Liver (tissue), 9 donors: ENCODE data around the gene CABYR. TPM values are rescaled to one million over a fixed set of nuclear protein-coding genes. Genes with fewer than 3 reads are reported as not detected.

Source experiments
- DNase-seq: peaks from one replicate; pipeline ENCODE4 v3.0.0-alpha.2; 2017; ENCODE audit warnings: low spot score
- H3K27ac ChIP-seq, 2 donors: one replicate each; pipeline ENCODE4 v1.7.0; 2013; ENCODE audit warnings: inconsistent platforms in 2 of 2, low read length in 2 of 2, control low read depth in 1 of 2, low read depth in 1 of 2, mild to moderate bottlenecking in 1 of 2
- H3K27me3 ChIP-seq, 4 donors: one replicate each; pipeline versions ENCODE4 v1.6.1 to v1.7.0; 2013; ENCODE audit warnings: low read length in 3 of 4, inconsistent platforms in 1 of 4, mild to moderate bottlenecking in 1 of 4, moderate library complexity in 1 of 4; ENCODE audit not compliant: control insufficient read depth in 4 of 4, insufficient read depth in 4 of 4
- H3K36me3 ChIP-seq, 4 donors: one replicate each; pipeline versions ENCODE4 v1.6.1 to v1.7.0; 2013; ENCODE audit warnings: low read length in 3 of 4, mild to moderate bottlenecking in 3 of 4, low read depth in 1 of 4, moderate library complexity in 1 of 4; ENCODE audit not compliant: control insufficient read depth in 4 of 4, insufficient read depth in 3 of 4
- H3K4me1 ChIP-seq, 4 donors: one replicate each; pipeline versions ENCODE4 v1.6.1 to v1.7.0; 2013; ENCODE audit warnings: low read length in 3 of 4, mild to moderate bottlenecking in 3 of 4, moderate library complexity in 1 of 4; ENCODE audit not compliant: control insufficient read depth in 4 of 4, insufficient read depth in 4 of 4
- H3K4me3 ChIP-seq, 3 donors: one replicate each; pipeline versions ENCODE4 v1.6.1 to v1.7.0; 2013; ENCODE audit warnings: low read length in 3 of 3, control low read depth in 1 of 3, low read depth in 1 of 3, mild to moderate bottlenecking in 1 of 3
- H3K9ac ChIP-seq, 2 donors: one replicate each; pipeline ENCODE4 v1.7.0; 2013; ENCODE audit warnings: low read length in 2 of 2, mild to moderate bottlenecking in 2 of 2, moderate library complexity in 2 of 2, control low read depth in 1 of 2, low read depth in 1 of 2
- H3K9me3 ChIP-seq, 4 donors: one replicate each; pipeline versions ENCODE4 v1.6.1 to v1.7.0; 2013; ENCODE audit warnings: low read length in 3 of 4; ENCODE audit not compliant: control insufficient read depth in 4 of 4
- EGR1 ChIP-seq, 2 donors: IDR thresholded peaks; 2 replicates each; pipeline ENCODE4 v1.6.1; 2016 to 2018; ENCODE audit warnings: antibody characterized with exemption in 2 of 2, low read depth in 2 of 2
- FOXA1 ChIP-seq: IDR thresholded peaks from 2 replicates; pipeline ENCODE4 v1.6.1; 2016; ENCODE audit warnings: antibody characterized with exemption
- FOXA2 ChIP-seq: IDR thresholded peaks from 2 replicates; pipeline ENCODE4 v1.6.1; 2016; ENCODE audit warnings: antibody characterized with exemption
- GABPA ChIP-seq, 2 donors: IDR thresholded peaks in 1 of 2; conservative IDR thresholded peaks in 1 of 2; 2 replicates each; pipeline ENCODE4 v1.6.1; 2016; ENCODE audit warnings: antibody characterized with exemption in 2 of 2, mild to moderate bottlenecking in 1 of 2, moderate library complexity in 1 of 2
- HNF4A ChIP-seq, 2 donors: conservative IDR thresholded peaks; 2 replicates each; pipeline ENCODE4 v1.6.1; 2016; ENCODE audit warnings: antibody characterized with exemption in 2 of 2, mild to moderate bottlenecking in 2 of 2
- HNF4G ChIP-seq: IDR thresholded peaks from 2 replicates; pipeline ENCODE4 v1.6.1; 2016; ENCODE audit warnings: antibody characterized with exemption
- NR2F2 ChIP-seq: IDR thresholded peaks from 2 replicates; pipeline ENCODE4 v1.6.1; 2016; ENCODE audit warnings: antibody characterized with exemption
- RXRA ChIP-seq, 2 donors: IDR thresholded peaks; 2 replicates each; pipeline ENCODE4 v1.6.1; 2017 to 2018; ENCODE audit warnings: antibody characterized with exemption in 2 of 2, mild to moderate bottlenecking in 1 of 2
- SP1 ChIP-seq: IDR thresholded peaks from 2 replicates; pipeline ENCODE4 v1.6.1; 2018; ENCODE audit warnings: antibody characterized with exemption, mild to moderate bottlenecking
- TAF1 ChIP-seq: conservative IDR thresholded peaks from 2 replicates; pipeline ENCODE4 v1.6.1; 2016; ENCODE audit warnings: antibody characterized with exemption, mild to moderate bottlenecking
- YY1 ChIP-seq: IDR thresholded peaks from 2 replicates; pipeline ENCODE4 v1.6.1; 2016; ENCODE audit warnings: antibody characterized with exemption, mild to moderate bottlenecking
- WGBS: extraction: QIAGEN DNeasy Blood & Tissue Kit; methylation state at CpG from one replicate; pipeline ENCODE4 v1.1.7; 2013; 5-methylcytosine and 5-hydroxymethylcytosine counted together
- polyA plus RNA-seq, 2 donors: library from polyadenylated mRNA; stranded (reverse) in 1 of 2; unstranded in 1 of 2; fragments of 200-250 nt in 1 of 2; fragments of >200 nt in 1 of 2; fragmentation: Nextera tagmentation in 1 of 2; extraction: Ambion mirVana in 1 of 2; gene quantifications; one replicate each; pipeline versions ENCODE4 v1.2.1 to v1.2.3, GENCODE V29; 2013 to 2015
- total RNA-seq, 2 donors: library from RNA; depleted of rRNA; stranded (reverse); fragments of >200 nt; gene quantifications; one replicate each; pipeline ENCODE4 v1.2.3, GENCODE V29; 2014
- TF ChIP-seq, protein P1 (sequence below): IDR thresholded peaks from 2 replicates; pipeline ENCODE4 v1.6.1; 2016; ENCODE audit warnings: antibody characterized with exemption, mild to moderate bottlenecking
- TF ChIP-seq, protein P2 (sequence below): IDR thresholded peaks from 2 replicates; pipeline ENCODE4 v1.6.1; 2016; ENCODE audit warnings: antibody characterized with exemption
- TF ChIP-seq, protein P3 (sequence below): IDR thresholded peaks from 2 replicates; pipeline ENCODE4 v1.6.1; 2016; ENCODE audit warnings: antibody characterized with exemption
- donor health status: healthy.
- donor health status: healthy.
- donor health status: healthy.
- donor health status: healthy.
- donor health status: healthy.

Gene CABYR
- total and polyA plus RNA-seq, 4 donors, result 0.19 to 0.67 (median 0.32) TPM

DNA sequence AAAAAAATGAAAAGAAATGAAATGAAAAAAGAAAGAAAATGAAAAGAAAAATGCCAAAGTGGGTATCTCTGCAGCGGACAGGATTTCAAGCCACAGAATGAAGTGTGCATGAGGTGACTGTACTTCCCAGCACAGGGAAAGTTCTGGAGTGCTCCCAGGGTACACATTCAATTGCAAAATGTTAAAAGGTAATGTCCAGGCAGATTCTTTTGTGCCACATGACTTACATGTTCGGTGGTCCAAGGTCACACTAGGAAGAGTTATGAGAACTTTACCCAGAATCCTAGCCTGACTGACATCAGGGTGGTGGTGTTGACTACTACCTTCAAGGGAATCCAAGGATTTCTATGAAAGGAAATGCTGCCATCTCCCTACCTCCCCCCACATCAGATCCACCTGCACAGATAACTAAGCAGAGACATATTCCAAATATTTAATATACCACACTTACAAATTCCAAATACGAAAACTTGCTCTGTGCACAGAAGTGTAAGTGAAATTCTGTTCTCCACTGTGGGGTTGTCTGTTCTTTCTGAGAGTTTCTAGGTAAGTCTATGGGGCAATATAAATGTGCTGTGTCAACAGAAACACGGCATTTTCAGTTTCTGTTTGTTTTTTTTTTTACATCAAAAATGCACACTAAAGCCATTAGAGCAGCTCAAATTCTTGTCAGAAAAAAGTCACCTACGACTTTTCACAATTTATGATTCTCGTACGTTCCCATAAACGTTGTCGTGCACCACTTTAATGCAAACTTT is 56.6 kb downstream of the CABYR start (continued):
- TF ChIP-seq YY1 (peak; percentile 67), FOXA1 (peak; percentile 84), FOXA2 (peak; percentile 89), HNF4G (peak; percentile 51)
- TF ChIP-seq, protein P1, sequence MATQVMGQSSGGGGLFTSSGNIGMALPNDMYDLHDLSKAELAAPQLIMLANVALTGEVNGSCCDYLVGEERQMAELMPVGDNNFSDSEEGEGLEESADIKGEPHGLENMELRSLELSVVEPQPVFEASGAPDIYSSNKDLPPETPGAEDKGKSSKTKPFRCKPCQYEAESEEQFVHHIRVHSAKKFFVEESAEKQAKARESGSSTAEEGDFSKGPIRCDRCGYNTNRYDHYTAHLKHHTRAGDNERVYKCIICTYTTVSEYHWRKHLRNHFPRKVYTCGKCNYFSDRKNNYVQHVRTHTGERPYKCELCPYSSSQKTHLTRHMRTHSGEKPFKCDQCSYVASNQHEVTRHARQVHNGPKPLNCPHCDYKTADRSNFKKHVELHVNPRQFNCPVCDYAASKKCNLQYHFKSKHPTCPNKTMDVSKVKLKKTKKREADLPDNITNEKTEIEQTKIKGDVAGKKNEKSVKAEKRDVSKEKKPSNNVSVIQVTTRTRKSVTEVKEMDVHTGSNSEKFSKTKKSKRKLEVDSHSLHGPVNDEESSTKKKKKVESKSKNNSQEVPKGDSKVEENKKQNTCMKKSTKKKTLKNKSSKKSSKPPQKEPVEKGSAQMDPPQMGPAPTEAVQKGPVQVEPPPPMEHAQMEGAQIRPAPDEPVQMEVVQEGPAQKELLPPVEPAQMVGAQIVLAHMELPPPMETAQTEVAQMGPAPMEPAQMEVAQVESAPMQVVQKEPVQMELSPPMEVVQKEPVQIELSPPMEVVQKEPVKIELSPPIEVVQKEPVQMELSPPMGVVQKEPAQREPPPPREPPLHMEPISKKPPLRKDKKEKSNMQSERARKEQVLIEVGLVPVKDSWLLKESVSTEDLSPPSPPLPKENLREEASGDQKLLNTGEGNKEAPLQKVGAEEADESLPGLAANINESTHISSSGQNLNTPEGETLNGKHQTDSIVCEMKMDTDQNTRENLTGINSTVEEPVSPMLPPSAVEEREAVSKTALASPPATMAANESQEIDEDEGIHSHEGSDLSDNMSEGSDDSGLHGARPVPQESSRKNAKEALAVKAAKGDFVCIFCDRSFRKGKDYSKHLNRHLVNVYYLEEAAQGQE, result peak; percentile 76

DNA sequence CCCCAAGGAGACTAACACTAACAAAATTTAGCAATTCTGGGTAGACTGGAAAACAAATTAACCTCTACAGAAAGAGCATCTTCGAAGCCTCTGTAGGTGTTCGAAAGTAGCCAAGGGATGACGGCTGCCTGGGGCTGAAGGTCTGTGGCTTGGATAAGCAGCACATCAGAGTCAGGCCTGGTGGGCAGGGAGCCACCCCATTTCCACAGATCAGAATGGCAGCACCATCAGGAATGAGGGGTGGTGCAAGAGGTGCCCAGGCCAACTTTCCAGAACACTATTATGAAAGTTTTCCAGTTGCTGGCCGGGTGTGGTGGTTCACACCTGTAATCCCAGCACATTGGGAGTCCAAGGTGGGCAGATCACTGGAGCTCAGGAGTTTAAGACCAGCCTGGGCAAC is 57.9 kb downstream of the CABYR start:
- no peak overlapping the region for H3K9ac ChIP-seq
- no peak overlapping the region for H3K4me3 ChIP-seq
- no peaks in the 10 kb centered on the region for H3K9me3 ChIP-seq
- DNase-seq, result no peak
- no peaks in the 10 kb centered on the region for H3K36me3 ChIP-seq
- 81% methylated on average over 4 of the region's 4 CpGs for WGBS
- H3K27ac ChIP-seq, result no peak overlapping the region
- H3K4me1 ChIP-seq, result peaks cover 10 to 31% (median 16%) of the 10 kb centered on the region in 4 donors
- no peaks in the 10 kb centered on the region for H3K27me3 ChIP-seq
- TF ChIP-seq RXRA (IDR thresholded peaks at IDR 0.05) (peak; percentile 23 to 41), SP1 (peak; percentile 35), GABPA (IDR thresholded peaks at IDR 0.05 in 1 of 2, conservative IDR thresholded peaks at IDR 0.05 in 1 of 2) (no peak), HNF4A (conservative IDR thresholded peaks at IDR 0.05) (peak; percentile 33 to 41)
- TF ChIP-seq, protein P2, sequence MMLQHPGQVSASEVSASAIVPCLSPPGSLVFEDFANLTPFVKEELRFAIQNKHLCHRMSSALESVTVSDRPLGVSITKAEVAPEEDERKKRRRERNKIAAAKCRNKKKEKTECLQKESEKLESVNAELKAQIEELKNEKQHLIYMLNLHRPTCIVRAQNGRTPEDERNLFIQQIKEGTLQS, result no peak

DNA sequence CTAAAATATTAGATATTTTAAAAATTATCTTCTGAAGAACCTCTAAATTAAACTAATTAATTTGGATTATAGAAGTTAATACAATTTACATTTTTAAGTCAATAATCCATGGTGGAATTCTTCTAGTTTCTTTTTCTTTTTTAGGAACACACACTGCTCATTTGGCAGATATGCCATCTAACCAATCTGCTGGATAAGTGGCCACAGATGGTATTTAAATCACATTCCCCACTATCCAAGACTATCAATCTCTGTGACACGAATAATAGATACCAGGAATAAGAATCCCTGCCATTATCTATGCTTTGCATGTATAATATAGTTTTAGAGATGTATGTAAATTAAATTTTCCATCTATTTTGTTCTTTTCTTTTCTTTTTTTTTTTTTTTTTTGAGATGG is 58.5 kb downstream of the CABYR start:
- Histone ChIP-seq H3K36me3 (no peaks in the 10 kb centered on the region), H3K9me3 (no peaks in the 10 kb centered on the region), H3K4me3 (no peak overlapping the region), H3K4me1 (peaks cover 10 to 31% (median 16%) of the 10 kb centered on the region in 4 donors), H3K27me3 (no peaks in the 10 kb centered on the region), H3K9ac (no peak overlapping the region), H3K27ac (no peak overlapping the region)
- WGBS, result 95% methylated on average over 1 of the region's 1 CpG
- TF ChIP-seq EGR1 (IDR thresholded peaks at IDR 0.05; ENCODE audit: low read depth in 2 of 2) (no peak), SP1 (no peak), GABPA (IDR thresholded peaks at IDR 0.05 in 1 of 2, conservative IDR thresholded peaks at IDR 0.05 in 1 of 2) (no peak), HNF4G (no peak), YY1 (no peak), TAF1 (no peak), RXRA (IDR thresholded peaks at IDR 0.05) (no peak), NR2F2 (no peak)
- TF ChIP-seq, protein P1, result no peak
- TF ChIP-seq, protein P3, sequence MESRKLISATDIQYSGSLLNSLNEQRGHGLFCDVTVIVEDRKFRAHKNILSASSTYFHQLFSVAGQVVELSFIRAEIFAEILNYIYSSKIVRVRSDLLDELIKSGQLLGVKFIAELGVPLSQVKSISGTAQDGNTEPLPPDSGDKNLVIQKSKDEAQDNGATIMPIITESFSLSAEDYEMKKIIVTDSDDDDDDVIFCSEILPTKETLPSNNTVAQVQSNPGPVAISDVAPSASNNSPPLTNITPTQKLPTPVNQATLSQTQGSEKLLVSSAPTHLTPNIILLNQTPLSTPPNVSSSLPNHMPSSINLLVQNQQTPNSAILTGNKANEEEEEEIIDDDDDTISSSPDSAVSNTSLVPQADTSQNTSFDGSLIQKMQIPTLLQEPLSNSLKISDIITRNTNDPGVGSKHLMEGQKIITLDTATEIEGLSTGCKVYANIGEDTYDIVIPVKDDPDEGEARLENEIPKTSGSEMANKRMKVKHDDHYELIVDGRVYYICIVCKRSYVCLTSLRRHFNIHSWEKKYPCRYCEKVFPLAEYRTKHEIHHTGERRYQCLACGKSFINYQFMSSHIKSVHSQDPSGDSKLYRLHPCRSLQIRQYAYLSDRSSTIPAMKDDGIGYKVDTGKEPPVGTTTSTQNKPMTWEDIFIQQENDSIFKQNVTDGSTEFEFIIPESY, result no peak
- DNase-seq, result no peak
